NCI-H2227 treated with DMSO at 0.1 percent for 48 hours (cell line): ENCODE measurements around the gene TADA1.
"Not testable (repeated sequence)": the region's sequence is repeated elsewhere in the genome, so short reads cannot be mapped to it uniquely, and the experiment has no call there.

Experiments
- DNase-seq: peaks from one replicate; lab custom pipeline; 2025; lab: John Stamatoyannopoulos, UW

Gene TADA1

GRCh38 chr1:166889776-166890175, 13.7 kb upstream of the TADA1 start:
- DNase-seq = no peak

- DNase-seq = peak; percentile 33
Observed at GRCh38 chr1:166888373-166889111, 12.5 kb upstream of the TADA1 start.

- DNase-seq = no peak
Observed at GRCh38 chr1:166884971-166885370, 8.9 kb upstream of the TADA1 start.

GRCh38 chr1:166884040-166884642, 8.1 kb upstream of the TADA1 start:
- peak; percentile 47 for DNase-seq

GRCh38 chr1:166882893-166883292, 6.8 kb upstream of the TADA1 start:
- DNase-seq = no peak

- DNase-seq = not testable (repeated sequence)
Observed at GRCh38 chr1:166878173-166878917, 2.3 kb upstream of the TADA1 start.

- no peak for DNase-seq
Observed at GRCh38 chr1:166876540-166876838, 425 bp upstream of the TADA1 start.

GRCh38 chr1:166875302-166875733, 746 bp downstream of the TADA1 start:
- no peak for DNase-seq

GRCh38 chr1:166874464-166874863, 1.6 kb downstream of the TADA1 start:
- no peak for DNase-seq

- DNase-seq = no peak
Observed at GRCh38 chr1:166870584-166870983, 5.5 kb downstream of the TADA1 start.

- no peak for DNase-seq
Observed at GRCh38 chr1:166869318-166870099, 6.6 kb downstream of the TADA1 start.

GRCh38 chr1:166868639-166869038, 7.4 kb downstream of the TADA1 start:
- DNase-seq = no peak

- DNase-seq = no peak
Observed at GRCh38 chr1:166865926-166866325, 10.1 kb downstream of the TADA1 start.

GRCh38 chr1:166859597-166859996, 16.5 kb downstream of the TADA1 start:
- no peak for DNase-seq

- DNase-seq = no peak
Observed at GRCh38 chr1:166858726-166859419, 17.2 kb downstream of the TADA1 start.

GRCh38 chr1:166857995-166858394, 18.1 kb downstream of the TADA1 start:
- DNase-seq = no peak

- DNase-seq = no peak
Observed at GRCh38 chr1:166855558-166855957, 20.5 kb downstream of the TADA1 start.

GRCh38 chr1:166852918-166853317, 23.1 kb downstream of the TADA1 start:
- no peak for DNase-seq

- DNase-seq = no peak
Observed at GRCh38 chr1:166849135-166849534, 26.9 kb downstream of the TADA1 start.

- no peak for DNase-seq
Observed at GRCh38 chr1:166848193-166848592, 27.9 kb downstream of the TADA1 start.

- DNase-seq = no peak
Observed at GRCh38 chr1:166844791-166845190, 31.3 kb downstream of the TADA1 start.
